Trophoblast cell (in vitro differentiated cells and primary cell): Measurements from ENCODE around the gene SIL1.
A peak's percentile ranks its signal among the peaks of the same experiment; 100 is the strongest.

Source experiments
- DNase-seq, 2 donors: peaks; one replicate each; pipeline ENCODE4 v3.0.0-alpha.2; 2016
- H2AFZ ChIP-seq: 2 replicates; pipeline ENCODE4 v1.6.1; 2013; ENCODE audit warnings: low read length, moderate library complexity, mild to moderate bottlenecking; ENCODE audit not compliant: insufficient read depth, poor library complexity
- H2AK5ac ChIP-seq: 2 replicates; pipeline ENCODE4 v1.6.1; 2013; ENCODE audit warnings: mild to moderate bottlenecking, low read length
- H2BK120ac ChIP-seq: 2 replicates; pipeline ENCODE4 v1.6.1; 2013; ENCODE audit warnings: low read length, mild to moderate bottlenecking, moderate library complexity; ENCODE audit not compliant: insufficient read depth, poor library complexity
- H2BK12ac ChIP-seq: 2 replicates; pipeline ENCODE4 v1.6.1; 2013; ENCODE audit warnings: mild to moderate bottlenecking, low read length, moderate library complexity
- H2BK5ac ChIP-seq: 2 replicates; pipeline ENCODE4 v1.6.1; 2013; ENCODE audit warnings: low read length, low read depth, moderate library complexity, mild to moderate bottlenecking; ENCODE audit not compliant: poor library complexity
- H3K14ac ChIP-seq: 2 replicates; pipeline ENCODE4 v1.6.1; 2013; ENCODE audit warnings: mild to moderate bottlenecking, low read length
- H3K18ac ChIP-seq: 2 replicates; pipeline ENCODE4 v1.6.1; 2013; ENCODE audit warnings: mild to moderate bottlenecking, low read length
- H3K23ac ChIP-seq: 2 replicates; pipeline ENCODE4 v1.6.1; 2013; ENCODE audit warnings: low read length
- H3K27ac ChIP-seq: 2 replicates; pipeline ENCODE4 v1.5.1; 2013; ENCODE audit warnings: low read depth, mild to moderate bottlenecking, inconsistent platforms, low read length, moderate library complexity
- H3K27me3 ChIP-seq: 2 replicates; pipeline ENCODE4 v1.6.1; 2013; ENCODE audit warnings: inconsistent platforms, mild to moderate bottlenecking, low read length, moderate library complexity; ENCODE audit not compliant: insufficient read depth
- H3K36me3 ChIP-seq, 2 experiments: 1 replicate in 1 of 2; 2 replicates in 1 of 2; pipeline ENCODE4 v1.6.1; 2013; ENCODE audit warnings: low read length in 2 of 2, mild to moderate bottlenecking in 2 of 2, moderate library complexity in 1 of 2; ENCODE audit not compliant: insufficient read depth in 2 of 2, control insufficient read depth in 1 of 2
- H3K4ac ChIP-seq: 2 replicates; pipeline ENCODE4 v1.6.1; 2013; ENCODE audit warnings: low read depth, mild to moderate bottlenecking, low read length, moderate library complexity
- H3K4me1 ChIP-seq, 2 experiments: 1 replicate in 1 of 2; 2 replicates in 1 of 2; pipeline ENCODE4 v1.6.1; 2013; ENCODE audit warnings: low read length in 2 of 2, mild to moderate bottlenecking in 2 of 2, moderate library complexity in 1 of 2; ENCODE audit not compliant: insufficient read depth in 2 of 2, control insufficient read depth in 1 of 2
- H3K4me2 ChIP-seq: 2 replicates; pipeline ENCODE4 v1.6.1; 2013; ENCODE audit warnings: inconsistent platforms, mild to moderate bottlenecking, low read length, moderate library complexity
- H3K4me3 ChIP-seq: 2 replicates; pipeline ENCODE4 v1.5.1; 2013; ENCODE audit warnings: mild to moderate bottlenecking, low read depth, low read length, inconsistent platforms
- H3K79me1 ChIP-seq: one replicate; pipeline ENCODE4 v1.6.1; 2013; ENCODE audit warnings: low read length
- H3K79me2 ChIP-seq: 2 replicates; pipeline ENCODE4 v1.6.1; 2013; ENCODE audit warnings: low read length, mild to moderate bottlenecking; ENCODE audit not compliant: control insufficient read depth, insufficient read depth, poor library complexity
- H3K9ac ChIP-seq: 2 replicates; pipeline ENCODE4 v1.6.1; 2013; ENCODE audit warnings: mild to moderate bottlenecking, low read length
- H3K9me3 ChIP-seq: 2 replicates; pipeline ENCODE4 v1.6.1; 2013; ENCODE audit warnings: low read depth, mild to moderate bottlenecking, control low read depth, inconsistent platforms, low read length; ENCODE audit not compliant: insufficient read depth
- H4K12ac ChIP-seq: 2 replicates; pipeline ENCODE4 v1.6.1; 2013; ENCODE audit warnings: low read depth, mild to moderate bottlenecking, low read length, moderate library complexity
- H4K8ac ChIP-seq: 2 replicates; pipeline ENCODE4 v1.6.1; 2013; ENCODE audit warnings: low read depth, mild to moderate bottlenecking, low read length, moderate library complexity
- H4K91ac ChIP-seq: one replicate; pipeline ENCODE4 v1.6.1; 2013; ENCODE audit warnings: low read depth, mild to moderate bottlenecking, low read length, moderate library complexity
- WGBS: extraction: QIAGEN DNeasy Blood & Tissue Kit; methylation state at CpG from one replicate; pipeline ENCODE4 v1.1.7; 2013; ENCODE audit warnings: missing lambda C conversion rate; ENCODE audit not compliant: insufficient read length, insufficient coverage; ENCODE audit errors: extremely low coverage; 5-methylcytosine and 5-hydroxymethylcytosine counted together

SIL1 gene

DNA sequence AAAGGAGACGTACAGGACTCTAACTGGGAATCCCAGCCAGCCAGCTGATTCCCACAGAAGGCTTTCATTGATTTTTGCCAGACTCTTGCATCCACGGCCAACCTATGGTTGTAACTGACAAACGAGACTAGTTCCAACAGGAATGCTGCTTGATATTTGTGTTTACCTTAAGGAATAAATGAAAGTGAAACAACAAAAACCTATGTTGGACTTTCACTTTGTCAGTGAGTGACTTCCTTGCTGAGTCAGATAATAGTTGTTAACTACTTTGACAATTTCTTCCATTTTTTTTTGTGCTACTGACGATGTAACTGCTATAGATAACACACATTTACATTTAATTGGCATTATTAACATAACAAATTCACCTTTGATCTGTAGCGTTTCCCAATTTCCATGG is 259.6 kb downstream of the SIL1 start:
- Histone ChIP-seq H2BK120ac (no peak overlapping the region), H3K4ac (no peak overlapping the region), H3K18ac (no peak overlapping the region), H3K4me3 (no peak overlapping the region), H3K36me3 (peaks cover 19 to 27% of the 10 kb centered on the region in 2 experiments), H2AK5ac (no peak overlapping the region), H3K79me1 (no peaks in the 10 kb centered on the region), H4K12ac (no peak overlapping the region), H3K79me2 (no peaks in the 10 kb centered on the region), H3K4me1 (peaks cover 0 to 2% of the 10 kb centered on the region in 2 experiments), H3K9me3 (peaks cover 1% of the 10 kb centered on the region), H4K91ac (no peak overlapping the region), H3K14ac (no peak overlapping the region), H4K8ac (no peak overlapping the region), H3K4me2 (no peak overlapping the region), H3K27ac (no peak overlapping the region), H2BK12ac (no peak overlapping the region), H2AFZ (no peak overlapping the region), H3K27me3 (no peaks in the 10 kb centered on the region), H3K23ac (no peak overlapping the region), H2BK5ac (no peak overlapping the region), H3K9ac (no peak overlapping the region)
- DNase-seq, result no peak
- WGBS, result no CpG with 5 or more reads among the region's 5 CpGs

DNA sequence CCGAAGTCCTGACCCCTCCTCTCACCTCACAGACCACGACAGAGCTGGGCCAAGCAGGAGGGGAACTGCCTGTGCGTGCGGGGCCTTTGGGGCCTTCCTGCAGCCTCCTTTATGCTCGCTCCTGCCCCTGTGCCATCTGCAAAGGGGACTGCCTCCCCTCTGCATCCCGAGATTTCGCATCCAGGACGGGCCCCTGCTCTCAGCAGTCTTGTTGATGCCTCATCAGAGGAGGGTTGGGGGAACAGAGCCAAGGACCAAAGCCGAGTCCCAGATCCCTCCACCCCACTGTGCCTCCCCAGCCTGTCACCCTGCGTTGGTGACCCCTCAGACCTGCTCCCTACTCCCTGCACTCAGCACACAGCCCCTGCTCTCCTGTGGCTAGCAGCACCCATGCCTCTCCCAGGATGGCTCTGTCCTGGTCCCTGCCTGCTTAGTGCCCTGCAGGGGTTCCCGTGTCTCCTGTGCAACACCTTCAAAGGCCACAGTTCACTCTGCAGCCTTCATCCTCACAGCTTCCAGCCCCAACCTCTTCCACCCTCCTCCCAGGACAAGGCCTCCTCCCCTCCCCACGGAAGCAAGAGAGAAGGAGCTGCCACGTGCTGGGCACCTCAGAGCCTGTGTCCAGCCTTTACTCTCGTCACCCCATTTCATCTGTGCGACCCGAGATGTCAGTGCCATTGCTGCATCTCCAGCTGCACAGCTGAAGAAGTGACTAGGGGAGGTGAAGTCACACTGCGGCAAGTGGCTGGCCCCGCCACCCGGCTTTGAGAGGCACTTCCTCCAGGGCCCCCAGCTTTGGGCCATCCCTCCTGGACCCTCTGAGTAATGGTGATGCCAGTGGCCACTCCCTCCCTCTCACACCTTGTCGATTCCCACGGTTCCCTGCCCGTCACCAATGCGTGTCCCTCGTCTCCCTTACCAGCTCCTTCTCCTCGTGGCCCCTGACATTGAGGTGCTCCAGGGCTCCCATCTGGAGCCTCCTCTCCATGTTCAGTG is 260.5 kb downstream of the SIL1 start:
- Histone ChIP-seq H3K4me1 (peaks cover 0 to 2% of the 10 kb centered on the region in 2 experiments), H2BK120ac (no peak overlapping the region), H3K9ac (no peak overlapping the region), H3K9me3 (peaks cover 1% of the 10 kb centered on the region), H3K79me2 (no peaks in the 10 kb centered on the region), H2AK5ac (no peak overlapping the region), H2BK5ac (no peak overlapping the region), H3K18ac (no peak overlapping the region), H3K14ac (no peak overlapping the region), H3K79me1 (no peaks in the 10 kb centered on the region), H3K27ac (no peak overlapping the region), H3K27me3 (no peaks in the 10 kb centered on the region), H3K4ac (no peak overlapping the region), H4K12ac (no peak overlapping the region), H3K23ac (no peak overlapping the region), H2AFZ (no peak overlapping the region), H4K91ac (no peak overlapping the region), H3K4me3 (no peak overlapping the region), H2BK12ac (no peak overlapping the region), H3K36me3 (peaks cover 24 to 36% of the 10 kb centered on the region in 2 experiments), H3K4me2 (no peak overlapping the region), H4K8ac (no peak overlapping the region)
- no CpG with 5 or more reads among the region's 25 CpGs for WGBS
- no peak for DNase-seq

DNA sequence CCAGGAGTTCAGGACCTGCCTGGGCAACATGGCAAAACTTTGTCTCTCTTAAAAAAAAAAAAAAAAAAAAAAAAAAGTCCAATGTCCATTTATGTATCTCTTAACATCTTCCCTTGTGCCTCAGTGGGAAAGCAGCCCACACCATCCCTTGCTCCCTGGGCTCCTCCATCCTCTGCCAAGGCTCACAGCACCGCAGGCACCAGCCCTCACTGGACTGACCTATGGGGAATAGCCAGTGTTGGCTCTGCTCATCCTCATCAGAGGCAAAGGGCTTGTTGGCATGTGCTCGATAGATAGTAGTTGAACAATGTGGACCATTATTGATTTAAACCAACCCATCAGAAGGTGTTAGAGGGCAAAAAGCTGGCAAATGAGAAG is 261.2 kb downstream of the SIL1 start:
- Histone ChIP-seq H3K36me3 (peaks cover 32 to 43% of the 10 kb centered on the region in 2 experiments), H3K4me2 (no peak overlapping the region), H2AK5ac (no peak overlapping the region), H3K4me3 (no peak overlapping the region), H2BK5ac (no peak overlapping the region), H2AFZ (no peak overlapping the region), H3K18ac (no peak overlapping the region), H3K27me3 (no peaks in the 10 kb centered on the region), H3K9ac (no peak overlapping the region), H3K79me2 (no peaks in the 10 kb centered on the region), H4K91ac (no peak overlapping the region), H2BK120ac (no peak overlapping the region), H2BK12ac (no peak overlapping the region), H3K23ac (no peak overlapping the region), H3K9me3 (peaks cover 1% of the 10 kb centered on the region), H3K14ac (no peak overlapping the region), H3K4ac (no peak overlapping the region), H3K4me1 (peaks cover 0 to 2% of the 10 kb centered on the region in 2 experiments), H4K8ac (no peak overlapping the region), H3K79me1 (no peaks in the 10 kb centered on the region), H3K27ac (no peak overlapping the region), H4K12ac (no peak overlapping the region)
- no peak for DNase-seq
- WGBS, result no CpG with 5 or more reads among the region's 2 CpGs

DNA sequence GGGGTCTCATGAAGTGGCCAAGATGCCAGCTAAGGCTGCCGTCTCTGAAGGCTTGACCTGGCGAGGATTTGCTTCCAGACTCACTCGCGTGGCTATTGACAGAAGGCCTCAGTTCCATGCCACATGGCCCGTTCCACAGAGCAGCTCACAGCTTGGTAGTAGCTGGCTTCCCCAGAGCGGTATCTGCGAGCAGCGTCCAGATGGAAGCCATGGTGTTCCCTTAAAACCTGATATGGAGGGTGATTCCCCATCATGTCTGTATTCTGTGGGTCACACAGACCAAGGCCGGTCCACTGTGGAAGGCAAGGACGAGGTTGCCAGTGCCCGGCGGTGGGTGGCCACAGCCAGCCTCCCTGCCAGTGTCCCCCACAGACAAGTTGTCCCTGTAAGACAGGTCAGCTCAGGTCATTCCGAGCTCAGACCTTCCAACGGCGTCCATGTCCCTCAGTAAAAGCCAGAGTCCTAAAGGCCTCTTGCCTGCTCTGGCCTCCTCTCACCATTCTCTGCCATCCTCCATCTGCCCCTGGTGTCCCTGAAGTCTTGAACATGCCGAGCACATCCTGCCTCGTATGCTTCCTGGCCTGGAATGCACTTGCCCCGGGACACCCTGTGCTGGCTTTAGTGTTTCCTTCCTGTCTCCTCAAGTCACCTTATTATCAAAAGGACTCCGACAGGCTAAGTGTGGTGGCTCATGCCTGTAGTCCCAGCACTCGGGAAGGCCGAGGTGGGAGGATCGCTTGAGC is 261.8 kb downstream of the SIL1 start:
- Histone ChIP-seq H3K4me2 (no peak overlapping the region), H4K91ac (no peak overlapping the region), H4K8ac (no peak overlapping the region), H2AFZ (no peak overlapping the region), H2BK5ac (no peak overlapping the region), H4K12ac (no peak overlapping the region), H3K4me1 (peaks cover 0 to 2% of the 10 kb centered on the region in 2 experiments), H2AK5ac (no peak overlapping the region), H3K9me3 (peaks cover 1% of the 10 kb centered on the region), H3K14ac (no peak overlapping the region), H3K79me2 (no peaks in the 10 kb centered on the region), H3K36me3 (peaks cover 32 to 49% of the 10 kb centered on the region in 2 experiments), H3K23ac (no peak overlapping the region), H3K9ac (no peak overlapping the region), H3K4me3 (no peak overlapping the region), H3K27me3 (no peaks in the 10 kb centered on the region), H2BK12ac (no peak overlapping the region), H2BK120ac (no peak overlapping the region), H3K4ac (no peak overlapping the region), H3K27ac (no peak overlapping the region), H3K18ac (no peak overlapping the region), H3K79me1 (no peaks in the 10 kb centered on the region)
- no CpG with 5 or more reads among the region's 22 CpGs for WGBS
- DNase-seq, result peak in 1 of 2 donors; percentile 25
